GM19455 (cell line): ENCODE data around the gene RANGRF.
"Not testable (repeated sequence)": the region's sequence is repeated elsewhere in the genome, so short reads cannot be mapped to it uniquely, and the experiment has no call there.

Experiments
- ATAC-seq: cut with Tn5 transposase; IDR thresholded peaks from one replicate; pipeline ENCODE4 v1.9.1; 2021; ENCODE audit not compliant: unreplicated experiment

The RANGRF gene

DNA sequence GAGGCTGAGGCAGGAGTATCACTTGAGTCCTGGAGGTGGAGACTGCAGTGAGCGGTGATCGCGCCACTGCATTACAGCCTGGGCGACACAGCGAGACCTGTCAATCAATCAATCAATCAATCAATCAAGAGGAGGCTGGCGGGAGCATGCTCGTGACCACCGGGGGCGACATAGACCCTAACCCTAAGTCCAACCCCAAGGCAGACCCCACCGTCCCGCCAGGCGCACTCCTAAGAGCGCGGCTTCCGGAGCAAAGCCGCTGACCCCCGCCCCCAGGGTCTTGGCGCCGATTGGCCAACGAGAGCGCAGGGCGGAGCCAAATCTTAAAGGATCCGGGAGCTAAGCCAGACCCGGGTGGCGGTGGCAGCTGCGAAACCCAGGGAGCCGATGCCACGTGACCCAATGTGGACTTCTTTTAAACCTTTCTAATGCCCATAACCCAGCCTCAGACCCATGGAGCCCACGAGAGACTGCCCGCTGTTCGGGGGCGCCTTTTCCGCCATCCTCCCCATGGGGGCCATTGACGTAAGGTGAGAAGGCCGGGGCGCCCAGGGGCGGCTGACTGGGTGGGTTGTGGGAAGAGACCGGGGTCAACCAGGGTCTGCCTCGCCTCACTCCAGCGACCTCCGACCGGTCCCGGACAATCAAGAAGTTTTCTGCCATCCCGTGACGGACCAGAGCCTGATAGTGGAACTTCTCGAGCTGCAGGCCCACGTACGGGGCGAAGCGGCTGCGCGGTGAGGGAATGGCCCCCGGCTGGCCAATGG lies at the start of gene RANGRF:
RANGRF (plus strand) TSS at position 335 of the 767 bp plus-strand sequence; CDS start at position 454, 119 bp downstream.
- peak; percentile 90 for ATAC-seq

GRCh38 chr17:8243827-8244226 lies 44.6 kb upstream of the RANGRF start:
- no peak for ATAC-seq

GRCh38 chr17:8244768-8245167 lies 43.7 kb upstream of the RANGRF start:
- ATAC-seq = no peak

GRCh38 chr17:8248751-8249607 lies 39.5 kb upstream of the RANGRF start, which contains the start of gene PFAS:
Gene PFAS (plus strand): TSS chr17:8249289. CDS start chr17:8253938, 4,649 bp downstream.
- ATAC-seq = peak; percentile 34

- no peak for ATAC-seq
Observed at GRCh38 chr17:8249621-8250500, 38.6 kb upstream of the RANGRF start.

DNA sequence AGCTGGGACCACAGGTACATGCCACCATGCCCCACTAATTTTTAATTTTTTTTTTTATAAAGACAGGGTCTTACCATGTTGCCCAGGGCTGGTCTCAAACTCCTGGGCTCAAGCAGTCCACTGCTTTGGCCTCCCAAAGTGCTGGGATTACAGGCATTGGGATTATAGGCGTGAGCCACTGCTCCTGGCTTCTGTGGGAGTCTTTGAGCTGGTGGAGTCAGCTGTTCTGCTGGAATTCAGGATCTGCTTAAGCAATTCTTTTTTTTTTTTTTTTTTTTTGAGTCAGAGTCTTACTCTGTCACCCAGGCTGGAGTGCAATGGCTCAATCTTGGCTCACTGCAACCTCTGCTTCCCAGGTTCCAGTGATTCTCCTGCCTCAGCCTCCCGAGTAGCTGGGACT lies 37.1 kb upstream of the RANGRF start:
- ATAC-seq = not testable (repeated sequence)

- no peak for ATAC-seq
Observed at GRCh38 chr17:8253801-8254200, 34.7 kb upstream of the RANGRF start.

DNA sequence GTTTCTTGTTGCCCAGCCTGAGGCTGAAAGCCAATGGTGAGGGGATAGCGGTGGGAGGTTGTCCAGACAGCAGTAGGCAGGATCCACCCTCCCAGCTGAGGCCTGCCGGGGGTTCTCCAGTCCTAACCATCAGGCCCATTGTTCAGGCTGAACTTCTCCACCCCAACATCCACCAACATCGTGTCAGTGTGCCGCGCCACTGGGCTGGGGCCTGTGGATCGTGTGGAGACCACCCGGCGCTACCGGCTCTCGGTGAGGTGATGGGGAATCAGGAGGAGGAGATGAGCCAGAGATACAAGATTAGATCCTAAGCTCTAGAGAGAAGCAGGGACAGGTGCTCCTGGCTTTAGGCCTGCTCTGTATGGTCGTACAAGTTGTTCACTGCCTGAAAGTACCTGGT lies 33.6 kb upstream of the RANGRF start:
- no peak for ATAC-seq

GRCh38 chr17:8255499-8255898 lies 33.0 kb upstream of the RANGRF start:
- no peak for ATAC-seq

DNA sequence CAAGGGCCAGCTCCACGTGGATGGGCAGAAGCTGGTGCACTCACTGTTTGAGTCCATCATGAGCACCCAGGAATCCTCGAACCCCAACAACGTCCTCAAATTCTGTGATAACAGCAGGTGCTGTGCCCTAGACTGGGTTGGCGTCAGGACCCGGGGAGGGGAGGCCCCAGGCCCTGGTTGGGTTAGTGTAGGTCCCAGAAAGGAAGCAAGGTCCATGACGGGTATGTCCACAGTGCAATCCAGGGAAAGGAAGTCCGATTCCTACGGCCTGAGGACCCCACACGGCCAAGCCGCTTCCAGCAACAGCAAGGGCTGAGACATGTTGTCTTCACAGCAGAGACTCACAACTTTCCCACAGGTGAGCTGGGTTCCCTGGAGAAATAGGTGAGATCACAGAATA lies 32.2 kb upstream of the RANGRF start:
- no peak for ATAC-seq

GRCh38 chr17:8256691-8257090 lies 31.8 kb upstream of the RANGRF start:
- ATAC-seq = no peak

- ATAC-seq = no peak
Observed at GRCh38 chr17:8257801-8258200, 30.7 kb upstream of the RANGRF start.

DNA sequence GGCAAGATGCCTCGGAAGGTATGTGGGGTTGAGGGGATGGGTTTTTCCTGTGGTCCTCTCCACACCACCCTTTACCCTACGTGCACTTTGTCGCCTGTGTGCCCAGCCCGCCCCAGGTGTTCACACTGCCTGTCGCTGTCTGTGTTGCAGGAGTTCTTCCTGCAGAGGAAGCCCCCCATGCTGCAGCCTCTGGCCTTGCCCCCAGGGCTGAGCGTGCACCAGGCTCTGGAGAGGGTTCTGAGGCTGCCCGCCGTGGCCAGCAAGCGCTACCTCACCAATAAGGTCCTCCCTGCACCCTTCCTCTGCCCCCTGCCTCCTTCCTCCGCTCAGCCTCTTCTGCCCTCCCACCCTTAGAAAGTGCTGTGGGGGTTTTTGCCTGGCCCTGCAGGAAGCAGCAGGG lies 24.1 kb upstream of the RANGRF start:
- no peak for ATAC-seq

- ATAC-seq = no peak
Observed at GRCh38 chr17:8264836-8265542, 23.5 kb upstream of the RANGRF start.

- no peak for ATAC-seq
Observed at GRCh38 chr17:8266648-8267479, 21.6 kb upstream of the RANGRF start.

- no peak for ATAC-seq
Observed at GRCh38 chr17:8267480-8268147, 20.9 kb upstream of the RANGRF start.

GRCh38 chr17:8268550-8269298 lies 19.7 kb upstream of the RANGRF start:
- ATAC-seq = no peak

GRCh38 chr17:8272421-8272820 lies 16.0 kb upstream of the RANGRF start:
- no peak for ATAC-seq
